Panc1 (cell line): ENCODE data around the gene RBMS1. TPM values are rescaled to one million over a fixed set of nuclear protein-coding genes. Genes with fewer than 3 reads are reported as not detected.

Experiments
- ATAC-seq: fragments of 200-7000 bp; cut with Tn5 transposase; 2 replicates; pipeline ENCODE4 v1.9.1; 2020; ENCODE audit warnings: mild to moderate bottlenecking, moderate library complexity
- BruUV-seq: library from RNA; stranded (reverse); fragments of 400-500 nt; replicated peaks from 2 replicates; lab custom pipeline; 2021; lab: Mats Ljungman, UMichigan
- CTCF ChIA-PET: fragments of 300-600 bp; sonication (Branson Sonifier 250); formaldehyde crosslinking; loops from one replicate; lab custom pipeline; 2022; ENCODE audit warnings: antibody characterized with exemption; lab: Charles Lee
- POLR2A ChIA-PET: fragments of 300-600 bp; sonication (Branson Sonifier 250); formaldehyde crosslinking; loops from one replicate; lab custom pipeline; 2022; ENCODE audit warnings: antibody characterized with exemption; lab: Charles Lee
- DNase-seq: peaks from one replicate; pipeline ENCODE4 v3.0.0-alpha.2; 2010; ENCODE audit warnings: low read depth, low spot score
- H3K27ac ChIP-seq: 2 replicates; pipeline ENCODE4 v1.5.1; 2011; ENCODE audit warnings: mild to moderate bottlenecking, low read length, inconsistent platforms
- H3K27me3 ChIP-seq: fragments of 200-500 bp; sonication (Bioruptor generic); 2 replicates; pipeline ENCODE4 v1.6.0; 2014; ENCODE audit warnings: low read length, inconsistent platforms; ENCODE audit not compliant: control insufficient read depth, insufficient read depth
- H3K36me3 ChIP-seq: fragments of 200-500 bp; sonication (Bioruptor generic); 2 replicates; pipeline ENCODE4 v1.5.1; 2014; ENCODE audit warnings: inconsistent platforms, mild to moderate bottlenecking, low read length, moderate library complexity; ENCODE audit not compliant: control insufficient read depth, insufficient read depth
- H3K4me1 ChIP-seq: 2 replicates; pipeline ENCODE4 v1.5.1; 2011; ENCODE audit warnings: inconsistent platforms, mild to moderate bottlenecking, low read length, moderate library complexity; ENCODE audit not compliant: control insufficient read depth, insufficient read depth
- H3K4me3 ChIP-seq, 2 experiments: 2 replicates each; pipeline ENCODE4 v1.5.1; 2011 to 2012; ENCODE audit warnings: low read depth in 2 of 2, low read length in 2 of 2, mild to moderate bottlenecking in 2 of 2, inconsistent platforms in 1 of 2, moderate library complexity in 1 of 2
- H3K9me3 ChIP-seq: fragments of 200-500 bp; sonication (Bioruptor generic); 2 replicates; pipeline ENCODE4 v1.5.1; 2014; ENCODE audit warnings: low read depth, mild to moderate bottlenecking, inconsistent platforms, low read length, moderate library complexity; ENCODE audit not compliant: control insufficient read depth, insufficient read depth
- POLR2AphosphoS5 ChIP-seq: IDR thresholded peaks from 2 replicates; pipeline ENCODE4 v1.6.1; 2012; ENCODE audit warnings: mild to moderate bottlenecking, low read depth, low read length, moderate library complexity
- SIN3A ChIP-seq: IDR thresholded peaks from 2 replicates; pipeline ENCODE4 v1.6.1; 2012; ENCODE audit warnings: low read depth, mild to moderate bottlenecking, low read length, moderate library complexity, borderline replicate concordance; ENCODE audit not compliant: insufficient read depth
- TCF7L2 ChIP-seq: IDR thresholded peaks from 2 replicates; pipeline ENCODE4 v1.6.1; 2011; ENCODE audit warnings: mild to moderate bottlenecking, low read depth, low read length, inconsistent platforms
- in situ Hi-C: cut with HindIII; loops from 2 replicates; pipeline ENCODE4 v1.10.0; 2016; ENCODE audit warnings: low sequenced_read_pairs, low pct_unique_long_range_greater_than_20kb
- intact Hi-C: fragments of 100-400 bp; cut with micrococcal nuclease; formaldehyde crosslinking; loops from one replicate; pipeline ENCODE4 v1.10.0; 2022; ENCODE audit not compliant: unreplicated experiment
- total RNA-seq: library from RNA; stranded (reverse); gene quantifications from one replicate; pipeline ENCODE4 v1.2.1, GENCODE V29; 2021; ENCODE audit not compliant: unreplicated experiment
- TF ChIP-seq, protein P1 (sequence below): fragments of 450-650 bp; IDR thresholded peaks from 2 replicates; pipeline ENCODE4 v1.5.1; 2017; ENCODE audit warnings: mild to moderate bottlenecking
- TF ChIP-seq, protein P2 (sequence below), 2 experiments: IDR thresholded peaks; 2 replicates each; pipeline ENCODE4 v1.6.1; 2011 to 2012; ENCODE audit warnings: low read depth in 2 of 2, control low read depth in 1 of 2, low read length in 1 of 2, mild to moderate bottlenecking in 1 of 2, moderate library complexity in 1 of 2; ENCODE audit not compliant: insufficient read depth in 1 of 2

Gene RBMS1
- total RNA-seq, 1 experiment from 2014 or later: 67.0 TPM

DNA sequence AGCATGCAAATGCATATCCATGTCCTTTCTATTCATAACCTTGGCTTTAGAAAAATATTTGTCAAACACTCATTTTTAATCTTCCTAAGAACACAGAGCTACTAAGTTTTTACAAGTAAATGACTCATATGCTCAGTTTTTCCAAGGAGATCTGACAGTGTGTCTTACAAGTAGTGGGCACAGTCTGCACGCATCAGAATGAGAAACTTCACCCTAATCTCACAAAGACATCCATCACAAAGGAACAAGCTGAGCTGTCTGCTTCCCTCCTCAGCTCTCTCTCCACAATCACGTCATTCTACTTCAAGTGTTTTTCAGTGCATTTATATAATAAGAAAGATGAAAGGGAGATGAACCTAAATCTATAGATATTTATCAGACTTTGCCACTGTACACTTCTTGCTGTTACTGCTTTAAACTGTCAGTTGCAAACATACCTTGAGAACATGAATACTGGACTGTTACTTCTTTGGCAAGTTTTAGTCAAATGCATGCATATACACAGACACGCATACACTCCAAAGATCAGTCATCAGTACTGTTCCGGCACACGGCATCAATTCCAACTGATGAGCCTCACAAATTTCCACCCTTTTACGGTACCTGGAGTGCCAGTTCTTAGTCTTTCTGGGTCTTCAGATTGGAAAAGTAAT lies 75.7 kb downstream of the RBMS1 start:
- DNase-seq (no peak), ATAC-seq (peak; percentile 78)
- H3K27me3 ChIP-seq: no peaks in the 10 kb centered on the region; the same call in 1 of the 2 replicates
- H3K9me3 ChIP-seq: no peaks in the 10 kb centered on the region
- in situ Hi-C loops (no loop called here), intact Hi-C loops (no loop called here)
- no peak overlapping the region for H3K4me3 ChIP-seq
- H3K4me1 ChIP-seq: peaks cover 8% of the 10 kb centered on the region
- CTCF ChIA-PET: interaction anchor here (0.6 kb wide), 2 partner anchors 9 to 93 kb away, joined by 3 to 4 read pairs; no protein-coding TSS in a partner anchor
- no peak overlapping the region for H3K27ac ChIP-seq
- POLR2A ChIA-PET: no interaction called here
- TF ChIP-seq POLR2AphosphoS5 (no peak), TCF7L2 (no peak), SIN3A (no peak)
- TF ChIP-seq, protein P1, sequence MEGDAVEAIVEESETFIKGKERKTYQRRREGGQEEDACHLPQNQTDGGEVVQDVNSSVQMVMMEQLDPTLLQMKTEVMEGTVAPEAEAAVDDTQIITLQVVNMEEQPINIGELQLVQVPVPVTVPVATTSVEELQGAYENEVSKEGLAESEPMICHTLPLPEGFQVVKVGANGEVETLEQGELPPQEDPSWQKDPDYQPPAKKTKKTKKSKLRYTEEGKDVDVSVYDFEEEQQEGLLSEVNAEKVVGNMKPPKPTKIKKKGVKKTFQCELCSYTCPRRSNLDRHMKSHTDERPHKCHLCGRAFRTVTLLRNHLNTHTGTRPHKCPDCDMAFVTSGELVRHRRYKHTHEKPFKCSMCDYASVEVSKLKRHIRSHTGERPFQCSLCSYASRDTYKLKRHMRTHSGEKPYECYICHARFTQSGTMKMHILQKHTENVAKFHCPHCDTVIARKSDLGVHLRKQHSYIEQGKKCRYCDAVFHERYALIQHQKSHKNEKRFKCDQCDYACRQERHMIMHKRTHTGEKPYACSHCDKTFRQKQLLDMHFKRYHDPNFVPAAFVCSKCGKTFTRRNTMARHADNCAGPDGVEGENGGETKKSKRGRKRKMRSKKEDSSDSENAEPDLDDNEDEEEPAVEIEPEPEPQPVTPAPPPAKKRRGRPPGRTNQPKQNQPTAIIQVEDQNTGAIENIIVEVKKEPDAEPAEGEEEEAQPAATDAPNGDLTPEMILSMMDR: no peak
- TF ChIP-seq, protein P2, sequence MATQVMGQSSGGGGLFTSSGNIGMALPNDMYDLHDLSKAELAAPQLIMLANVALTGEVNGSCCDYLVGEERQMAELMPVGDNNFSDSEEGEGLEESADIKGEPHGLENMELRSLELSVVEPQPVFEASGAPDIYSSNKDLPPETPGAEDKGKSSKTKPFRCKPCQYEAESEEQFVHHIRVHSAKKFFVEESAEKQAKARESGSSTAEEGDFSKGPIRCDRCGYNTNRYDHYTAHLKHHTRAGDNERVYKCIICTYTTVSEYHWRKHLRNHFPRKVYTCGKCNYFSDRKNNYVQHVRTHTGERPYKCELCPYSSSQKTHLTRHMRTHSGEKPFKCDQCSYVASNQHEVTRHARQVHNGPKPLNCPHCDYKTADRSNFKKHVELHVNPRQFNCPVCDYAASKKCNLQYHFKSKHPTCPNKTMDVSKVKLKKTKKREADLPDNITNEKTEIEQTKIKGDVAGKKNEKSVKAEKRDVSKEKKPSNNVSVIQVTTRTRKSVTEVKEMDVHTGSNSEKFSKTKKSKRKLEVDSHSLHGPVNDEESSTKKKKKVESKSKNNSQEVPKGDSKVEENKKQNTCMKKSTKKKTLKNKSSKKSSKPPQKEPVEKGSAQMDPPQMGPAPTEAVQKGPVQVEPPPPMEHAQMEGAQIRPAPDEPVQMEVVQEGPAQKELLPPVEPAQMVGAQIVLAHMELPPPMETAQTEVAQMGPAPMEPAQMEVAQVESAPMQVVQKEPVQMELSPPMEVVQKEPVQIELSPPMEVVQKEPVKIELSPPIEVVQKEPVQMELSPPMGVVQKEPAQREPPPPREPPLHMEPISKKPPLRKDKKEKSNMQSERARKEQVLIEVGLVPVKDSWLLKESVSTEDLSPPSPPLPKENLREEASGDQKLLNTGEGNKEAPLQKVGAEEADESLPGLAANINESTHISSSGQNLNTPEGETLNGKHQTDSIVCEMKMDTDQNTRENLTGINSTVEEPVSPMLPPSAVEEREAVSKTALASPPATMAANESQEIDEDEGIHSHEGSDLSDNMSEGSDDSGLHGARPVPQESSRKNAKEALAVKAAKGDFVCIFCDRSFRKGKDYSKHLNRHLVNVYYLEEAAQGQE (IDR thresholded peaks at IDR 0.05; ENCODE audit: insufficient read depth in 1 of 2, low read depth in 2 of 2, low read length in 1 of 2): no peak
- BruUV-seq: no TSS peak
- no peaks in the 10 kb centered on the region for H3K36me3 ChIP-seq

DNA sequence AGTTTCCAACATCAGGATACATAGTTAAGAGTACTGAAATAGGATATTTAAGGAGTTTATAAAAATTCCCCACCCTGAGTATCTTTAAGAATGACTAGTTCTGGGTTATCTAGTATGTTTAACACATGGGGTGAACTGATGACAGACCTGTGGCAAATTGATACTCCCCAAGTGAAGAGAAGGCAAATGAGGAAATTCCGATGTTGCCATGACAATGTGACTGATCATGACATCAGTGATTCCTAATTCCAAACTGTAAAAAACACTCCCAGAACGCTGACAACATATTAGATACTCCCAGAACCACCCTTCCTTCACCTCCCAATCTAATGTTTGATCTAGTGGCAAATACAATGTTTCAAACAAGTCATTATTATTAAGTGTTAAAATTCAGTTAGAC lies 77.6 kb downstream of the RBMS1 start:
- intact Hi-C loops: no loop called here
- Histone ChIP-seq H3K9me3 (no peaks in the 10 kb centered on the region), H3K4me1 (peaks cover 16% of the 10 kb centered on the region), H3K27ac (no peak overlapping the region), H3K36me3 (no peaks in the 10 kb centered on the region), H3K27me3 (no peaks in the 10 kb centered on the region; the same call in 1 of the 2 replicates), H3K4me3 (no peak overlapping the region)
- TF ChIP-seq, protein P2 (IDR thresholded peaks at IDR 0.05; ENCODE audit: insufficient read depth in 1 of 2, low read depth in 2 of 2, low read length in 1 of 2): no peak
- no peak for TF ChIP-seq TCF7L2
- TF ChIP-seq SIN3A: no peak
- no peak for TF ChIP-seq POLR2AphosphoS5
- TF ChIP-seq, protein P1: no peak
- in situ Hi-C loops: no loop called here
- no TSS peak for BruUV-seq
- DNase-seq (no peak), ATAC-seq (no peak)
- ChIA-PET CTCF (no interaction called here), POLR2A (no interaction called here)
